MG63 (cell line): ENCODE measurements around the gene ZFP3. TPM values are rescaled to one million over a fixed set of nuclear protein-coding genes. Genes with fewer than 3 reads are reported as not detected.

ENCODE experiments used
- total RNA-seq: library from RNA; depleted of rRNA; stranded (reverse); fragments of >200 nt; shearing (Covaris generic); gene quantifications from 2 replicates; pipeline ENCODE4 v1.2.3, GENCODE V29; 2014; ENCODE audit warnings: low replicate concordance; rRNA removed

Gene ZFP3
- total RNA-seq, 1 experiment from 2014 or later, result 0.40 TPM

Other genes with a start within 250 kb of the ZFP3 start
- 15.1 and 19.1 TPM in 2 replicates for gene MINK1, start 245.1 kb upstream of the ZFP3 start, total RNA-seq
- 0.16 and 0.94 TPM in 2 replicates for gene C17orf107, start 178.9 kb upstream of the ZFP3 start, total RNA-seq
- gene CHRNE, start 175.4 kb upstream of the ZFP3 start, total RNA-seq, result 0.07 TPM in 1 of 2 replicates, not detected in the other
- gene GP1BA, start 146.2 kb upstream of the ZFP3 start, total RNA-seq, result not detected in 2 replicates
- 48.0 and 87.3 TPM in 2 replicates for gene SLC25A11, start 138.4 kb upstream of the ZFP3 start, total RNA-seq
- gene RNF167, start 138.2 kb upstream of the ZFP3 start, total RNA-seq, result 20.4 and 29.9 TPM in 2 replicates
- gene PFN1, start 129.9 kb upstream of the ZFP3 start, total RNA-seq, result 182 and 263 TPM in 2 replicates
- gene ENO3, start 127.3 kb upstream of the ZFP3 start, total RNA-seq, result 1.3 TPM in 1 of 2 replicates, not detected in the other
- gene SPAG7, start 110.7 kb upstream of the ZFP3 start, total RNA-seq, result 32.2 and 88.3 TPM in 2 replicates
- gene CAMTA2, start 90.8 kb upstream of the ZFP3 start, total RNA-seq, result 1.9 and 5.6 TPM in 2 replicates
- gene INCA1, start 80.9 kb upstream of the ZFP3 start, total RNA-seq, result not detected in 2 replicates
- gene KIF1C, start 80.5 kb upstream of the ZFP3 start, total RNA-seq, result 19.1 and 58.1 TPM in 2 replicates
- not detected in 2 replicates for gene SLC52A1, start 43.0 kb upstream of the ZFP3 start, total RNA-seq
- gene ZNF232, start 33.4 kb downstream of the ZFP3 start, total RNA-seq, result 10.7 and 15.9 TPM in 2 replicates
- gene USP6, start 37.6 kb downstream of the ZFP3 start, total RNA-seq, result not detected in 2 replicates
- gene ZNF594, start 113.4 kb downstream of the ZFP3 start, total RNA-seq, result 3.0 and 3.1 TPM in 2 replicates
- gene SCIMP, start 156.4 kb downstream of the ZFP3 start, total RNA-seq, result not detected in 2 replicates
- 41.0 and 46.9 TPM in 2 replicates for gene RABEP1, start 203.8 kb downstream of the ZFP3 start, total RNA-seq